GM18517 (cell line): ENCODE results near the gene OXT.
"Not testable (repeated sequence)": the region's sequence is repeated elsewhere in the genome, so short reads cannot be mapped to it uniquely, and the experiment has no call there.

ENCODE experiments used
- ATAC-seq: cut with Tn5 transposase; IDR thresholded peaks from one replicate; pipeline ENCODE4 v1.9.1; 2021; ENCODE audit warnings: mild to moderate bottlenecking, moderate library complexity; ENCODE audit not compliant: unreplicated experiment

The OXT gene

GRCh38 chr20:3109350-3110302 is 38.2 kb downstream of the OXT start:
- no peak for ATAC-seq

GRCh38 chr20:3111507-3111906 is 40.1 kb downstream of the OXT start:
- no peak for ATAC-seq

- ATAC-seq, result no peak
Measured at GRCh38 chr20:3111995-3112394, 40.6 kb downstream of the OXT start.

GRCh38 chr20:3115190-3116107 is 44.0 kb downstream of the OXT start:
- no peak for ATAC-seq

- ATAC-seq, result no peak
Measured at GRCh38 chr20:3116341-3116740, 44.9 kb downstream of the OXT start.

- ATAC-seq, result not testable (repeated sequence)
Measured at GRCh38 chr20:3117839-3118379, 46.5 kb downstream of the OXT start.

GRCh38 chr20:3119044-3119443 is 47.6 kb downstream of the OXT start:
- ATAC-seq, result no peak

GRCh38 chr20:3121271-3121911 is 50.0 kb downstream of the OXT start:
- ATAC-seq, result no peak
